RWPE1 (cell line): ENCODE measurements around the gene FLG2.
A peak's percentile ranks its signal among the peaks of the same experiment; 100 is the strongest.

ENCODE experiments used
- CTCF ChIA-PET: fragments of 350-600 bp; sonication (Branson Sonifier 250); formaldehyde crosslinking; extraction: SDS; loops from one replicate; lab custom pipeline; 2021; lab: Yijun Ruan, JAX
- POLR2A ChIA-PET: fragments of 400-600 bp; formaldehyde crosslinking; extraction: SDS; loops from one replicate; lab custom pipeline; 2020; ENCODE audit warnings: antibody characterized with exemption; ENCODE audit not compliant: low non-redundant PET; lab: Yijun Ruan, JAX
- DNase-seq: peaks from one replicate; pipeline ENCODE4 v3.0.0; 2012; ENCODE audit warnings: low spot score
- H3K27ac ChIP-seq: fragments of 450-650 bp; 2 replicates; pipeline ENCODE4 v1.5.1; 2017
- TF ChIP-seq, protein P1 (sequence below): fragments of 450-650 bp; conservative IDR thresholded peaks from 2 replicates; pipeline ENCODE4 v1.5.1; 2017; ENCODE audit warnings: low read depth, mild to moderate bottlenecking

The FLG2 gene

GRCh38 chr1:152349611-152350010, 10.2 kb downstream of the FLG2 start:
- CTCF ChIA-PET: no interaction called here

GRCh38 chr1:152348447-152348846, 11.4 kb downstream of the FLG2 start:
- DNase-seq: peak; percentile 4
- H3K27ac ChIP-seq: no peak overlapping the region
- CTCF ChIA-PET: interaction anchor here (0.6 to 2.6 kb wide), 8 partner anchors 16 to 305 kb away, joined by 3 to 12 read pairs (median 6); no protein-coding TSS in a partner anchor
- POLR2A ChIA-PET: no interaction called here
- TF ChIP-seq, protein P1, sequence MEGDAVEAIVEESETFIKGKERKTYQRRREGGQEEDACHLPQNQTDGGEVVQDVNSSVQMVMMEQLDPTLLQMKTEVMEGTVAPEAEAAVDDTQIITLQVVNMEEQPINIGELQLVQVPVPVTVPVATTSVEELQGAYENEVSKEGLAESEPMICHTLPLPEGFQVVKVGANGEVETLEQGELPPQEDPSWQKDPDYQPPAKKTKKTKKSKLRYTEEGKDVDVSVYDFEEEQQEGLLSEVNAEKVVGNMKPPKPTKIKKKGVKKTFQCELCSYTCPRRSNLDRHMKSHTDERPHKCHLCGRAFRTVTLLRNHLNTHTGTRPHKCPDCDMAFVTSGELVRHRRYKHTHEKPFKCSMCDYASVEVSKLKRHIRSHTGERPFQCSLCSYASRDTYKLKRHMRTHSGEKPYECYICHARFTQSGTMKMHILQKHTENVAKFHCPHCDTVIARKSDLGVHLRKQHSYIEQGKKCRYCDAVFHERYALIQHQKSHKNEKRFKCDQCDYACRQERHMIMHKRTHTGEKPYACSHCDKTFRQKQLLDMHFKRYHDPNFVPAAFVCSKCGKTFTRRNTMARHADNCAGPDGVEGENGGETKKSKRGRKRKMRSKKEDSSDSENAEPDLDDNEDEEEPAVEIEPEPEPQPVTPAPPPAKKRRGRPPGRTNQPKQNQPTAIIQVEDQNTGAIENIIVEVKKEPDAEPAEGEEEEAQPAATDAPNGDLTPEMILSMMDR: peak; percentile 38

More at GRCh38 chr1:152349611-152350010, 10.2 kb downstream of the FLG2 start:
- no peak overlapping the region for H3K27ac ChIP-seq
- POLR2A ChIA-PET: no interaction called here
- no peak for DNase-seq
- TF ChIP-seq, protein P1: no peak

GRCh38 chr1:152347116-152347728, 12.6 kb downstream of the FLG2 start:
- TF ChIP-seq, protein P1: peak; percentile 91
- ChIA-PET POLR2A (no interaction called here), CTCF (interaction anchor here (0.6 to 2.6 kb wide), 16 partner anchors 10 to 196 kb away, joined by 3 to 12 read pairs (median 4); partner anchors contain the start of gene FLG2)
- H3K27ac ChIP-seq: no peak overlapping the region
- DNase-seq: peak; percentile 26

DNA sequence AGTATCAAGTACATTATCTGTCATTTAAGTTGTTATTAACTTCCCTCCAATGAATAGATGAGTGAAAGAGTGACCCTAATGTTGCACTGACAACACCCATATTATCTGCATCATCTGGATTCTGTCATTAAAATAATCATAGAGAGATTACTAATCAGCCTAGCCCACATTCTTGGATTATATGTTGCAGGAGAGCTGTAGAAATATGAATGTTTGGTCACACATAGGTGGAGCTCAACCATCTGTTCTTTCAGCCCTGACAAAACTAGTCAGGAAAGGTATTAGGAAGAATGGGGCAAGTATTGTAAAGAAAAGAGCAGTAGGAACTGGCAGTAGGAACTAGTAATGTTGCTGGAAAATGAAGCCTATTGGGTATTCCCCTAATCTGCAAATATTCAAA, 15.4 kb downstream of the FLG2 start:
- ChIA-PET POLR2A (no interaction called here), CTCF (no interaction called here)
- TF ChIP-seq, protein P1: no peak
- no peak for DNase-seq
- no peak overlapping the region for H3K27ac ChIP-seq

GRCh38 chr1:152343006-152343405, 16.8 kb downstream of the FLG2 start:
- H3K27ac ChIP-seq: no peak overlapping the region
- CTCF ChIA-PET: interaction anchor here (0.5 to 1.2 kb wide), 4 partner anchors 98 to 175 kb away, joined by 3 to 4 read pairs (median 3); no protein-coding TSS in a partner anchor
- TF ChIP-seq, protein P1: no peak
- POLR2A ChIA-PET: no interaction called here
- DNase-seq: no peak

DNA sequence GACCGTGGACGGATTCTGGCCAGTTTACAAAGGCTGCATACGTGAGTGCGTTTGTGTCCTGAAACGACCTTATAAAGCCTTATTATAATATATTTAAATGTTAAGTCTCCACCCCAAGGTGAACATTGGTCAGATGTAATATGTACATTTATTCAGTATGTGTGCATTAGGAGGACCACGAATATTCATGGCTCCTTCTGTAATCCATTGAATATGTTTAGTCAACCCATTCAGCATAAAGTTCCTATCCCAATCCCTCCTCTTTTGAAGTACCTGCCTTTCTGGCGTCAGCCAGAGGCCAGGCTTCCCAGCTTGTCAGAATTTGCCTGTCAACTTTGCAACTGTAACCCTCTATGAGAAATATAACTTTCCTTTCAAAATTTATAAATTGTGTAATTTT, 24.4 kb downstream of the FLG2 start:
- no peak overlapping the region for H3K27ac ChIP-seq
- no peak for DNase-seq
- POLR2A ChIA-PET: no interaction called here
- TF ChIP-seq, protein P1: no peak
- CTCF ChIA-PET: interaction anchor here (1.1 kb wide), 1 partner anchor 32 kb away, joined by 3 read pairs; no protein-coding TSS in a partner anchor
